ENCODE results near the gene AKR1C2. TPM values are rescaled to one million over a fixed set of nuclear protein-coding genes. Genes with fewer than 3 reads are reported as not detected.
"Not testable (repeated sequence)": the region's sequence is repeated elsewhere in the genome, so short reads cannot be mapped to it uniquely, and the experiment has no call there.

AKR1C2 gene
- total RNA-seq, 1 donor from 2014 or later, result not detected

GRCh38 chr10:4953405-4953804 is 50.3 kb downstream of the AKR1C2 start:
- Mint-ChIP-seq H3K4me1 (ENCODE audit: low read depth) (no peaks in the 10 kb centered on the region), H3K27me3 (ENCODE audit: low read depth) (no peaks in the 10 kb centered on the region), H3K36me3 (ENCODE audit: low read depth) (no peaks in the 10 kb centered on the region), H3K9me3 (no peaks in the 10 kb centered on the region), H3K27ac (no peak overlapping the region), H3K4me3 (ENCODE audit: low read depth) (no peak overlapping the region)
- intact Hi-C loops (cut with micrococcal nuclease), result no loop called here
- no peak for DNase-seq (ENCODE audit: low spot score)

- H3K27me3 Mint-ChIP-seq (ENCODE audit: low read depth); intact Hi-C loops (cut with micrococcal nuclease); H3K4me1 Mint-ChIP-seq (ENCODE audit: low read depth); H3K36me3 Mint-ChIP-seq (ENCODE audit: low read depth); DNase-seq (ENCODE audit: low spot score); H3K9me3 Mint-ChIP-seq; H3K4me3 Mint-ChIP-seq (ENCODE audit: low read depth); H3K27ac Mint-ChIP-seq: not testable (repeated sequence)
Observed at GRCh38 chr10:4951512-4952162, 52.0 kb downstream of the AKR1C2 start.

- Mint-ChIP-seq H3K27me3 (ENCODE audit: low read depth) (no peaks in the 10 kb centered on the region), H3K4me3 (ENCODE audit: low read depth) (no peak overlapping the region), H3K4me1 (ENCODE audit: low read depth) (no peaks in the 10 kb centered on the region), H3K9me3 (no peaks in the 10 kb centered on the region), H3K27ac (no peak overlapping the region), H3K36me3 (ENCODE audit: low read depth) (no peaks in the 10 kb centered on the region)
- intact Hi-C loops (cut with micrococcal nuclease), result no loop called here
- no peak for DNase-seq (ENCODE audit: low spot score)
Observed at GRCh38 chr10:4947635-4948596, 55.7 kb downstream of the AKR1C2 start.

- Mint-ChIP-seq H3K36me3 (ENCODE audit: low read depth) (no peaks in the 10 kb centered on the region), H3K27ac (no peak overlapping the region), H3K27me3 (ENCODE audit: low read depth) (no peaks in the 10 kb centered on the region), H3K4me3 (ENCODE audit: low read depth) (no peak overlapping the region), H3K9me3 (no peaks in the 10 kb centered on the region), H3K4me1 (ENCODE audit: low read depth) (no peaks in the 10 kb centered on the region)
- no peak for DNase-seq (ENCODE audit: low spot score)
- intact Hi-C loops (cut with micrococcal nuclease), result no loop called here
Observed at GRCh38 chr10:4947039-4947634, 56.5 kb downstream of the AKR1C2 start.

GRCh38 chr10:4945766-4946717 is 57.6 kb downstream of the AKR1C2 start:
- intact Hi-C loops (cut with micrococcal nuclease), result no loop called here
- no peak for DNase-seq (ENCODE audit: low spot score)
- H3K4me1 Mint-ChIP-seq (ENCODE audit: low read depth), result no peaks in the 10 kb centered on the region
- H3K27me3 Mint-ChIP-seq (ENCODE audit: low read depth), result peaks cover 2% of the 10 kb centered on the region
- H3K27ac Mint-ChIP-seq, result no peak overlapping the region
- no peaks in the 10 kb centered on the region for H3K36me3 Mint-ChIP-seq (ENCODE audit: low read depth)
- no peak overlapping the region for H3K4me3 Mint-ChIP-seq (ENCODE audit: low read depth)
- H3K9me3 Mint-ChIP-seq, result no peaks in the 10 kb centered on the region

- Mint-ChIP-seq H3K4me1 (ENCODE audit: low read depth) (no peaks in the 10 kb centered on the region), H3K27me3 (ENCODE audit: low read depth) (peaks cover 2% of the 10 kb centered on the region), H3K27ac (no peak overlapping the region), H3K36me3 (ENCODE audit: low read depth) (no peaks in the 10 kb centered on the region), H3K9me3 (no peaks in the 10 kb centered on the region), H3K4me3 (ENCODE audit: low read depth) (no peak overlapping the region)
- no peak for DNase-seq (ENCODE audit: low spot score)
- intact Hi-C loops (cut with micrococcal nuclease), result no loop called here
Observed at GRCh38 chr10:4944841-4945240, 58.8 kb downstream of the AKR1C2 start.

GRCh38 chr10:4943821-4944220 is 59.8 kb downstream of the AKR1C2 start:
- no peak for DNase-seq (ENCODE audit: low spot score)
- H3K27ac Mint-ChIP-seq, result no peak overlapping the region
- no peaks in the 10 kb centered on the region for H3K9me3 Mint-ChIP-seq
- H3K4me3 Mint-ChIP-seq (ENCODE audit: low read depth), result no peak overlapping the region
- intact Hi-C loops (cut with micrococcal nuclease), result no loop called here
- H3K4me1 Mint-ChIP-seq (ENCODE audit: low read depth), result no peaks in the 10 kb centered on the region
- peaks cover 2% of the 10 kb centered on the region for H3K27me3 Mint-ChIP-seq (ENCODE audit: low read depth)
- H3K36me3 Mint-ChIP-seq (ENCODE audit: low read depth), result no peaks in the 10 kb centered on the region

- H3K4me1 Mint-ChIP-seq (ENCODE audit: low read depth); DNase-seq (ENCODE audit: low spot score); intact Hi-C loops (cut with micrococcal nuclease); H3K36me3 Mint-ChIP-seq (ENCODE audit: low read depth); H3K4me3 Mint-ChIP-seq (ENCODE audit: low read depth); H3K9me3 Mint-ChIP-seq; H3K27me3 Mint-ChIP-seq (ENCODE audit: low read depth); H3K27ac Mint-ChIP-seq: not testable (repeated sequence)
Observed at GRCh38 chr10:4943416-4943815, 60.2 kb downstream of the AKR1C2 start.

GRCh38 chr10:4942931-4943330 is 60.7 kb downstream of the AKR1C2 start:
- H3K4me1 Mint-ChIP-seq (ENCODE audit: low read depth); H3K36me3 Mint-ChIP-seq (ENCODE audit: low read depth); H3K9me3 Mint-ChIP-seq; H3K27ac Mint-ChIP-seq; H3K27me3 Mint-ChIP-seq (ENCODE audit: low read depth); DNase-seq (ENCODE audit: low spot score); intact Hi-C loops (cut with micrococcal nuclease); H3K4me3 Mint-ChIP-seq (ENCODE audit: low read depth): not testable (repeated sequence)

- H3K4me3 Mint-ChIP-seq (ENCODE audit: low read depth), result no peak overlapping the region
- intact Hi-C loops (cut with micrococcal nuclease), result no loop called here
- H3K4me1 Mint-ChIP-seq (ENCODE audit: low read depth), result no peaks in the 10 kb centered on the region
- H3K27ac Mint-ChIP-seq, result no peak overlapping the region
- H3K27me3 Mint-ChIP-seq (ENCODE audit: low read depth), result peaks cover 2% of the 10 kb centered on the region
- no peak for DNase-seq (ENCODE audit: low spot score)
- H3K9me3 Mint-ChIP-seq, result no peaks in the 10 kb centered on the region
- no peaks in the 10 kb centered on the region for H3K36me3 Mint-ChIP-seq (ENCODE audit: low read depth)
Observed at GRCh38 chr10:4941540-4942330, 61.9 kb downstream of the AKR1C2 start.

- H3K27ac Mint-ChIP-seq; H3K36me3 Mint-ChIP-seq (ENCODE audit: low read depth); H3K27me3 Mint-ChIP-seq (ENCODE audit: low read depth); intact Hi-C loops (cut with micrococcal nuclease); DNase-seq (ENCODE audit: low spot score); H3K4me3 Mint-ChIP-seq (ENCODE audit: low read depth); H3K9me3 Mint-ChIP-seq; H3K4me1 Mint-ChIP-seq (ENCODE audit: low read depth): not testable (repeated sequence)
Observed at GRCh38 chr10:4940909-4941308, 62.7 kb downstream of the AKR1C2 start.

- H3K27ac Mint-ChIP-seq; DNase-seq (ENCODE audit: low spot score); H3K9me3 Mint-ChIP-seq; H3K4me1 Mint-ChIP-seq (ENCODE audit: low read depth); H3K27me3 Mint-ChIP-seq (ENCODE audit: low read depth); intact Hi-C loops (cut with micrococcal nuclease); H3K4me3 Mint-ChIP-seq (ENCODE audit: low read depth); H3K36me3 Mint-ChIP-seq (ENCODE audit: low read depth): not testable (repeated sequence)
Observed at GRCh38 chr10:4940073-4940428, 63.6 kb downstream of the AKR1C2 start.

All from activated T-helper 2 cell treated with anti-CD3 and anti-CD28 coated beads, Interferon-gamma antibody, Interleukin-2, Interleukin-4, amounts not matched to agents 10 μg/mL and 5 μg/mL and 100 μg/mL, durations not matched to agents 14 hours and 24 hours and 36 hours (primary cell).